Suprapubic skin (tissue), 4 donors: ENCODE measurements around the gene NDRG4. TPM values are rescaled to one million over a fixed set of nuclear protein-coding genes. Genes with fewer than 3 reads are reported as not detected.

Experiments
- DNase-seq, 2 donors: peaks; one replicate each; pipeline ENCODE4 v3.0.0-alpha.2; 2019; ENCODE audit warnings: low spot score in 2 of 2
- H3K27ac ChIP-seq: fragments of 200-600 bp; sonication (generic); one replicate; pipeline ENCODE4 v1.5.1; 2019
- H3K27me3 ChIP-seq: fragments of 200-600 bp; sonication (generic); one replicate; pipeline ENCODE4 v1.5.1; 2019
- H3K36me3 ChIP-seq: fragments of 200-600 bp; sonication (generic); one replicate; pipeline ENCODE4 v1.5.1; 2019
- H3K4me1 ChIP-seq: fragments of 200-600 bp; sonication (generic); one replicate; pipeline ENCODE4 v1.5.1; 2019
- H3K4me3 ChIP-seq: fragments of 200-600 bp; sonication (generic); one replicate; pipeline ENCODE4 v1.5.1; 2019; ENCODE audit warnings: mild to moderate bottlenecking
- H3K9me3 ChIP-seq: fragments of 200-600 bp; sonication (generic); one replicate; pipeline ENCODE4 v1.5.1; 2019
- EP300 ChIP-seq: sonication (generic); formaldehyde crosslinking; IDR thresholded peaks from one replicate; pipeline ENCODE4 v1.6.1; 2017; ENCODE audit warnings: antibody characterized with exemption
- POLR2A ChIP-seq, 2 donors: fragments of 450-650 bp; IDR thresholded peaks; one replicate each; pipeline ENCODE4 v1.6.1; 2017; ENCODE audit warnings: antibody characterized with exemption in 2 of 2, mild to moderate bottlenecking in 2 of 2, moderate library complexity in 2 of 2
- POLR2AphosphoS5 ChIP-seq, 3 donors: sonication (generic); formaldehyde crosslinking; IDR thresholded peaks; one replicate each; pipeline ENCODE4 v1.6.1; 2017; ENCODE audit warnings: antibody characterized with exemption in 3 of 3
- WGBS: methylation state at CpG from one replicate; pipeline ENCODE4 v1.1.5; 2018; 5-methylcytosine and 5-hydroxymethylcytosine counted together
- total RNA-seq, 4 donors: library from RNA; depleted of rRNA; stranded (reverse); fragments of >200 nt; gene quantifications; one replicate each; pipeline ENCODE4 v1.1.0, GENCODE V29; 2016
- TF ChIP-seq, protein P1 (sequence below), 2 donors: fragments of 200-600 bp in 1 of 2; fragments of 450-650 bp in 1 of 2; sonication (generic) in 1 of 2; IDR thresholded peaks; one replicate each; pipeline ENCODE4 v1.5.1; 2016 to 2019; ENCODE audit warnings: antibody characterized with exemption in 2 of 2, mild to moderate bottlenecking in 1 of 2, moderate library complexity in 1 of 2

The NDRG4 gene
- total RNA-seq, 4 donors from 2014 or later = 42.5 to 70.3 (median 50.7) TPM

DNA sequence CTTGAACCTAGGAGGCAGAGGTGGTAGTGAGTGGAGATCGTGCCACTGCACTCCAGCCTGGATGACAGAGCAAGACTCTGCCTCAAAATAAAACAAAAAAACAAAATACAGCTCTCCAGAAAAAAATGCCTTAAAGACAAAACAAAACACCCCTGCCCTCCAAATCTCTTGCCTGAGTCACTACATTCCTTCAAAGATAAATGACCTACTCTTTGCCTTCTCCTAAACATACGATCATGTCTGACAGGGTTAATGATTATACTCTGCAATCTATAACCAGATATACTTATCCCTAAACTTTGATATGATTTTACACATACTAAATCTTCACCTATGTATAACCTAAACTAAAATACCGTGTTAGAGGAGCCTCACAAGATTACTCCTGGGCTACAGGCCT lies 13.9 kb downstream of the NDRG4 start:
- Histone ChIP-seq H3K27me3 (no peaks in the 10 kb centered on the region), H3K36me3 (peaks cover 13% of the 10 kb centered on the region), H3K4me1 (peaks cover 23% of the 10 kb centered on the region), H3K4me3 (no peak overlapping the region), H3K9me3 (no peaks in the 10 kb centered on the region), H3K27ac (no peak overlapping the region)
- TF ChIP-seq EP300 = no peak
- no peak for TF ChIP-seq POLR2AphosphoS5 (IDR thresholded peaks at IDR 0.05)
- TF ChIP-seq POLR2A (IDR thresholded peaks at IDR 0.05) = no peak
- TF ChIP-seq, protein P1, sequence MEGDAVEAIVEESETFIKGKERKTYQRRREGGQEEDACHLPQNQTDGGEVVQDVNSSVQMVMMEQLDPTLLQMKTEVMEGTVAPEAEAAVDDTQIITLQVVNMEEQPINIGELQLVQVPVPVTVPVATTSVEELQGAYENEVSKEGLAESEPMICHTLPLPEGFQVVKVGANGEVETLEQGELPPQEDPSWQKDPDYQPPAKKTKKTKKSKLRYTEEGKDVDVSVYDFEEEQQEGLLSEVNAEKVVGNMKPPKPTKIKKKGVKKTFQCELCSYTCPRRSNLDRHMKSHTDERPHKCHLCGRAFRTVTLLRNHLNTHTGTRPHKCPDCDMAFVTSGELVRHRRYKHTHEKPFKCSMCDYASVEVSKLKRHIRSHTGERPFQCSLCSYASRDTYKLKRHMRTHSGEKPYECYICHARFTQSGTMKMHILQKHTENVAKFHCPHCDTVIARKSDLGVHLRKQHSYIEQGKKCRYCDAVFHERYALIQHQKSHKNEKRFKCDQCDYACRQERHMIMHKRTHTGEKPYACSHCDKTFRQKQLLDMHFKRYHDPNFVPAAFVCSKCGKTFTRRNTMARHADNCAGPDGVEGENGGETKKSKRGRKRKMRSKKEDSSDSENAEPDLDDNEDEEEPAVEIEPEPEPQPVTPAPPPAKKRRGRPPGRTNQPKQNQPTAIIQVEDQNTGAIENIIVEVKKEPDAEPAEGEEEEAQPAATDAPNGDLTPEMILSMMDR (IDR thresholded peaks at IDR 0.05) = no peak
- WGBS = 75% methylated on average over 3 of the region's 3 CpGs
- DNase-seq = no peak

DNA sequence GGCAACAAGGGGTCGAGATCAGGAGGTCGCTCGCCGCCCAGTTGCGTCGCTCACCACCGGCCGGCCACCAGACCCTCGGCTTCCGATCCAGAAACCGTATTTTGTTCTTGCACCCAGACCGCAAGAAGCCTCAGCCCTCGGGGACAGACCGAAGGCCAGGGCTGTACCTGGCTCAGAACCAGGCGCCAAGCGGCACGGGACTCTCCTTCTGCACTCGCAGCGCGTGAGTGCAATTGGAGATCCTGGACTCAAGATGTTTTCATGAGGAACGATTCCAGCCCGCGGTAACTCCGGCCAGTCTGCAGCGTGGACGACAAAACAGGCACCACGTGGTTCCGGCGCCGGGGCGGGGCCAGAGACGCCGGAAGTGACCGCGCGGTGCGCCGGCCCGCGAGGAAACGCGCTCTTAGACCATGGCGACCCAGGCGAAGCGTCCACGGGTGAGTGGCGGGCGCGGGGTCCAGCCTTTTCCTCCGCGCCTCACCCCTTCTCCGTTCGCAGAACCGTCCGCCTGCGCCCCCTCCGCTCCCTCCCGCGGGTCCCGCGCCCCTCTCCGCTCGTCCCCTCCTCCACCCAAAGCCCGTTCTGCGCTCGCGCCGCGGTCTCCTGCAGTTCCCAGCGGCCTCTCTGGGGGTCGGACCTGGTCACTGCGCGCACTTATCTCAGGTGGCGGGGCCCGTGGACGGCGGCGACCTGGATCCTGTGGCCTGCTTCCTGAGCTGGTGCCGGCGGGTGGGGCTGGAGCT lies 15.4 kb downstream of the NDRG4 start, which contains the start of gene SETD6:
TSS of gene SETD6 (plus strand) at position 393 of the 746 bp plus-strand sequence. CDS start at position 414, 21 bp downstream.
- TF ChIP-seq EP300 (no peak), POLR2A (IDR thresholded peaks at IDR 0.05) (no peak), POLR2AphosphoS5 (IDR thresholded peaks at IDR 0.05) (peak in 2 of 3 donors; percentile 27 to 41)
- TF ChIP-seq, protein P1 (IDR thresholded peaks at IDR 0.05) = peak in 1 of 2 donors; percentile 9
- Histone ChIP-seq H3K36me3 (peaks cover 27% of the 10 kb centered on the region), H3K27me3 (no peaks in the 10 kb centered on the region), H3K27ac (peak within 1 kb of the TSS; percentile 86), H3K4me3 (peak within 1 kb of the TSS; percentile 97), H3K4me1 (peaks cover 23% of the 10 kb centered on the region), H3K9me3 (no peaks in the 10 kb centered on the region)
- peak; percentile 91 to 95 for DNase-seq
- 1% methylated on average over 39 of the region's 80 CpGs for WGBS

DNA sequence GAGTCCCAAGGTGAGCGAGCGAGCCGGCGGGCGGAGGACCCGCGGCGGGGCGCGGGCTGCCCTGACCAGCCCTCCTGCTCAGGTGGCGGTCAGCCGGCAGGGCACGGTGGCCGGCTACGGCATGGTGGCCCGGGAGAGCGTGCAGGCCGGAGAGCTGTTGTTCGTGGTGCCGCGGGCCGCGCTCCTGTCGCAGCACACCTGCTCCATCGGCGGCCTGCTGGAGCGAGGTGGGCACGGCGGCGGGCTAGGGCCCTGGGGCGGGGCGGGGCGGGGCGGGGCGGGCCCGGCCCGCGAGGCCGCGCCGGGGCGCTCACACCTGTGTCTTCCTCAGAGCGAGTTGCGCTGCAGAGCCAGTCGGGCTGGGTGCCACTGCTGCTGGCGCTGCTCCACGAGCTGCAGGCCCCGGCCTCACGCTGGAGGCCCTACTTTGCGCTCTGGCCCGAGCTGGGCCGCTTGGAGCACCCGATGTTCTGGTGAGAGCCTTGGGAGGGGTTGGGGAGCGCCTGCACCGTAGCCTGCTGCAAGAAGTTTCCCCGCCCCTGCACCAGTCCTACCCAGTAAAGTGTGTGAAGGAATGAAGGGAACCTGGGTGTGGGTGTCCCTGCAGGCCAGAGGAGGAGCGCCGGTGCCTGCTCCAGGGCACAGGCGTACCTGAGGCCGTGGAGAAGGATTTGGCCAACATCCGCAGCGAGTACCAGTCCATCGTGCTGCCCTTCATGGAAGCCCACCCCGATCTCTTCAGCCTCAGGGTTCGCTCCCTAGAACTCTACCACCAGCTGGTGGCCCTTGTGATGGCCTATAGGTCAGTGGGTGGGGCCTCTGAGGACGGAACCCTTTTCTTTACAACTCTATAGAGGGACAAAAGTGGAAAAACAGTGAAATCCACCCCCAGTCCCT lies 16.2 kb downstream of the NDRG4 start:
- no peak for DNase-seq
- Histone ChIP-seq H3K27ac (peak overlapping the region; percentile 86), H3K27me3 (no peaks in the 10 kb centered on the region), H3K4me1 (peaks cover 23% of the 10 kb centered on the region), H3K9me3 (no peaks in the 10 kb centered on the region), H3K36me3 (peaks cover 35% of the 10 kb centered on the region), H3K4me3 (peak overlapping the region; percentile 97)
- WGBS = 31% methylated on average over 12 of the region's 66 CpGs
- TF ChIP-seq EP300 (no peak), POLR2A (IDR thresholded peaks at IDR 0.05) (no peak)

DNA sequence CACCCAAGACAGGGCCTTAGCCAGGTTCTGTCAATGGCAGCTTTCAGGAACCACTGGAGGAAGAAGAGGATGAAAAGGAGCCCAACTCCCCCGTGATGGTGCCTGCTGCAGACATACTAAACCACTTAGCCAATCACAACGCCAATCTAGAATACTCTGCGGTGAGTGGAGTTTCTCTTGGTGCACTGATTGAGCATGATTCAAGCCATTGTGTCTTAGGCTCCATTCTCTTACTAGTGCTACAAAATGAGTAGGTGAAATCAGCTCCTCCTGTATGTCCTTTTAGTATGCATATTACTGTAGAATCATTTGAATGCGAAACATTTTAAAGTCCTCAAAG lies 16.8 kb downstream of the NDRG4 start:
- Histone ChIP-seq H3K4me3 (peak overlapping the region; percentile 97), H3K27ac (peak overlapping the region; percentile 86), H3K4me1 (peaks cover 23% of the 10 kb centered on the region), H3K36me3 (peaks cover 41% of the 10 kb centered on the region), H3K9me3 (no peaks in the 10 kb centered on the region), H3K27me3 (no peaks in the 10 kb centered on the region)
- WGBS = 81% methylated on average over 4 of the region's 4 CpGs
- no peak for DNase-seq
- TF ChIP-seq, protein P1 (IDR thresholded peaks at IDR 0.05) = no peak
- TF ChIP-seq POLR2A (IDR thresholded peaks at IDR 0.05) = no peak

DNA sequence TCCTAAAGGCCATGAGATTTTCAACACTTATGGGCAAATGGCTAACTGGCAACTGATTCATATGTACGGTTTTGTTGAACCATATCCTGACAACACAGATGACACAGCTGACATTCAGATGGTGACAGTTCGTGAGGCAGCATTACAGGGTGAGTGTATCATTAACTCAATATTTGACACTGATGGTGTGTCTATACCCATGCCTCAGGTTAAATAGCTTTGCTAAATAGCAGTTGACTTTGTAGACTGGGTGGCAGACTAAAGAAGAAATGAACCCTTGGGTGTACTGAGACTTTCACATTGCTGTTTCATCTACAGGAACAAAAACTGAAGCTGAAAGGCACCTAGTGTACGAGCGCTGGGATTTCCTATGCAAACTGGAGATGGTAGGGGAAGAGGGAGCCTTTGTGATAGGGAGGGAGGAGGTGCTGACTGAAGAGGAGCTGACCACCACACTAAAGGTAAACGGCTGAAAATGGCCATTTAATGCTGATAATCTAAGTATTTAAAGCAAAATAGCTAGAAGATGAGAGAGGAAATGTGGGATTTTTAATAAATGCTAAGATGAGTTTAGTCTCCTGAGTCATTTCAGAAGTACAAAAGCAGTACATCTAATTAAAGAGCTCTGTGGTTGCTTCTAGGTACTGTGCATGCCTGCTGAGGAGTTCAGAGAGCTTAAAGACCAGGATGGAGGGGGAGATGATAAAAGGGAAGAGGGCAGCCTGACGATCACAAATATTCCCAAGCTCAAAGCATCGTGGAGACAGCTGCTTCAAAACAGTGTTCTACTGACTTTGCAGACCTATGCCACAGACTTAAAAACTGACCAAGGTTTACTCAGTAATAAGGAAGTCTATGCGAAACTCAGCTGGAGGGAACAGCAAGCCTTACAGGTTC lies 18.4 kb downstream of the NDRG4 start:
- Histone ChIP-seq H3K4me3 (no peak overlapping the region), H3K27ac (no peak overlapping the region), H3K9me3 (no peaks in the 10 kb centered on the region), H3K4me1 (peaks cover 23% of the 10 kb centered on the region), H3K36me3 (peaks cover 57% of the 10 kb centered on the region), H3K27me3 (no peaks in the 10 kb centered on the region)
- no peak for TF ChIP-seq POLR2AphosphoS5 (IDR thresholded peaks at IDR 0.05)
- TF ChIP-seq POLR2A (IDR thresholded peaks at IDR 0.05) = no peak
- TF ChIP-seq, protein P1 (IDR thresholded peaks at IDR 0.05) = no peak
- no peak for TF ChIP-seq EP300
- WGBS = 75% methylated on average over 8 of the region's 8 CpGs
- no peak for DNase-seq
